ENCODE data around the gene UFSP2. TPM values are rescaled to one million over a fixed set of nuclear protein-coding genes. Genes with fewer than 3 reads are reported as not detected.

The UFSP2 gene
- total RNA-seq, 6 donors from 2014 or later: 14.1 to 44.0 (median 25.7) TPM

- Histone ChIP-seq H3K9me3 (no peaks in the 10 kb centered on the region), H3K27ac (no peak overlapping the region)
Observed at GRCh38 chr4:185357733-185358440, 67.9 kb downstream of the UFSP2 start.

GRCh38 chr4:185357211-185357610 lies 68.6 kb downstream of the UFSP2 start:
- no peak for DNase-seq
- Histone ChIP-seq H3K4me3 (no peak overlapping the region), H3K27me3 (no peaks in the 10 kb centered on the region), H3K9me3 (no peaks in the 10 kb centered on the region), H3K36me3 (peaks cover 7 to 43% (median 10%) of the 10 kb centered on the region in 4 donors), H3K27ac (no peak overlapping the region), H3K4me1 (no peaks in the 10 kb centered on the region)
- 91 to 96% methylated on average over 5 of the region's 5 CpGs for WGBS, 2 donors
- no peak for TF ChIP-seq POLR2AphosphoS5 (IDR thresholded peaks at IDR 0.05)
- no peak for TF ChIP-seq POLR2A (IDR thresholded peaks at IDR 0.05)
- TF ChIP-seq, protein P1, sequence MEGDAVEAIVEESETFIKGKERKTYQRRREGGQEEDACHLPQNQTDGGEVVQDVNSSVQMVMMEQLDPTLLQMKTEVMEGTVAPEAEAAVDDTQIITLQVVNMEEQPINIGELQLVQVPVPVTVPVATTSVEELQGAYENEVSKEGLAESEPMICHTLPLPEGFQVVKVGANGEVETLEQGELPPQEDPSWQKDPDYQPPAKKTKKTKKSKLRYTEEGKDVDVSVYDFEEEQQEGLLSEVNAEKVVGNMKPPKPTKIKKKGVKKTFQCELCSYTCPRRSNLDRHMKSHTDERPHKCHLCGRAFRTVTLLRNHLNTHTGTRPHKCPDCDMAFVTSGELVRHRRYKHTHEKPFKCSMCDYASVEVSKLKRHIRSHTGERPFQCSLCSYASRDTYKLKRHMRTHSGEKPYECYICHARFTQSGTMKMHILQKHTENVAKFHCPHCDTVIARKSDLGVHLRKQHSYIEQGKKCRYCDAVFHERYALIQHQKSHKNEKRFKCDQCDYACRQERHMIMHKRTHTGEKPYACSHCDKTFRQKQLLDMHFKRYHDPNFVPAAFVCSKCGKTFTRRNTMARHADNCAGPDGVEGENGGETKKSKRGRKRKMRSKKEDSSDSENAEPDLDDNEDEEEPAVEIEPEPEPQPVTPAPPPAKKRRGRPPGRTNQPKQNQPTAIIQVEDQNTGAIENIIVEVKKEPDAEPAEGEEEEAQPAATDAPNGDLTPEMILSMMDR (IDR thresholded peaks at IDR 0.05): no peak
- no peak for TF ChIP-seq EP300 (IDR thresholded peaks at IDR 0.05)
- peak in 1 of 2 donors; percentile 32 for ATAC-seq (ENCODE audit: low FRiP score in 2 of 2)

More at GRCh38 chr4:185357733-185358440, 67.9 kb downstream of the UFSP2 start:
- peaks cover 4 to 38% (median 9%) of the 10 kb centered on the region in 4 donors for H3K36me3 ChIP-seq
- H3K4me1 ChIP-seq: no peaks in the 10 kb centered on the region
- TF ChIP-seq EP300 (IDR thresholded peaks at IDR 0.05) (no peak), POLR2A (IDR thresholded peaks at IDR 0.05) (no peak), POLR2AphosphoS5 (IDR thresholded peaks at IDR 0.05) (no peak)
- TF ChIP-seq, protein P1 (IDR thresholded peaks at IDR 0.05): no peak
- ATAC-seq (ENCODE audit: low FRiP score in 2 of 2): no peak
- no peaks in the 10 kb centered on the region for H3K27me3 ChIP-seq
- H3K4me3 ChIP-seq: no peak overlapping the region
- 82 to 88% methylated on average over 7 of the region's 7 CpGs for WGBS, 2 donors
- DNase-seq: no peak

DNA sequence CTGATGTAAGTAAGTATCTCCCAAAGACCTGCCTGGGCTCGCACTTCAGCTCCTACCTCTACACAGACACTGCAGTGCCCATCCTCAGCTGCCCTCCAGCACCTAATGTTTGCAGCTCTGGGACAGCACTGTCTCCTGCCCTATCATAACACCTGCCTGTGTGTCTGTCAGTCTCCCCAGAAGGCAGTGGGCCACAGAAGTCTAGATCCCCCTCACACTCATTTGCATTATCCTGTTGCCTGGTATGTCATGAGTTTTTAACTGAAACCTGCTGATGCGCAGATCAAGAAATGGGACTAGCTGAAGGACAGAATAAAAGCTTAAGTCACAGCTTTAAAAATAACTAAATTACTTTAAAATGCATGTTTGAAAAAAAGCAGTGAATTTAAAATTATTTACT lies 73.0 kb downstream of the UFSP2 start:
- DNase-seq (no peak), ATAC-seq (ENCODE audit: low FRiP score in 2 of 2) (no peak)
- 98 to 100% methylated on average over 2 of the region's 2 CpGs for WGBS, 2 donors
- Histone ChIP-seq H3K27ac (no peak overlapping the region), H3K36me3 (peaks cover 6 to 60% (median 19%) of the 10 kb centered on the region in 4 donors), H3K9me3 (no peaks in the 10 kb centered on the region), H3K4me1 (no peaks in the 10 kb centered on the region), H3K4me3 (no peak overlapping the region), H3K27me3 (no peaks in the 10 kb centered on the region)
- TF ChIP-seq POLR2AphosphoS5 (IDR thresholded peaks at IDR 0.05): no peak
- TF ChIP-seq POLR2A (IDR thresholded peaks at IDR 0.05): no peak
- TF ChIP-seq, protein P1 (IDR thresholded peaks at IDR 0.05): no peak
- no peak for TF ChIP-seq EP300 (IDR thresholded peaks at IDR 0.05)

DNA sequence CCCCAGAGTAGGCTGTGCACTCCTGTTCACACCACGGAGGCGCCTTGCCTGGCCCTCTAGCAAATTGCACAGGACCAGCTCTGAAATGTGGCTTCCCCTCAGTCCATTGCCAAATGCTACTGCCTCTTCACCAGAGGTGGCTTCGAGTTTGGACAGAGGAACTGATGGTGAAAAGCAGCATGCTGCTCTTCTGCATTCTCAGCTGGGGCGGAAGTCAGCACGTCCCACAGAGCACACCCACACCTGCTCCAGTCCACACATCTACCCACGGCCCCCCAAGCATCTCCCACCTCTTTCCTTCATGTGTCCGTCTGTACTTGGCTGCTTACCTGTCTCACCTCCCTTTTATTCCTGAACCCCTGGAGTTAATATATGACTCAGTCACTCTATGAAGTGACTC lies 73.6 kb downstream of the UFSP2 start:
- no peak for ATAC-seq (ENCODE audit: low FRiP score in 2 of 2)
- TF ChIP-seq EP300 (IDR thresholded peaks at IDR 0.05) (no peak), POLR2A (IDR thresholded peaks at IDR 0.05) (no peak), POLR2AphosphoS5 (IDR thresholded peaks at IDR 0.05) (no peak)
- TF ChIP-seq, protein P1 (IDR thresholded peaks at IDR 0.05): no peak
- H3K9me3 ChIP-seq: no peaks in the 10 kb centered on the region
- H3K4me3 ChIP-seq: no peak overlapping the region
- no peaks in the 10 kb centered on the region for H3K4me1 ChIP-seq
- no peaks in the 10 kb centered on the region for H3K27me3 ChIP-seq
- 84 to 96% methylated on average over 5 to 7 of the region's 7 CpGs for WGBS, 2 donors
- H3K36me3 ChIP-seq: peaks cover 6 to 60% (median 17%) of the 10 kb centered on the region in 4 donors
- DNase-seq: no peak
- H3K27ac ChIP-seq: no peak overlapping the region

DNA sequence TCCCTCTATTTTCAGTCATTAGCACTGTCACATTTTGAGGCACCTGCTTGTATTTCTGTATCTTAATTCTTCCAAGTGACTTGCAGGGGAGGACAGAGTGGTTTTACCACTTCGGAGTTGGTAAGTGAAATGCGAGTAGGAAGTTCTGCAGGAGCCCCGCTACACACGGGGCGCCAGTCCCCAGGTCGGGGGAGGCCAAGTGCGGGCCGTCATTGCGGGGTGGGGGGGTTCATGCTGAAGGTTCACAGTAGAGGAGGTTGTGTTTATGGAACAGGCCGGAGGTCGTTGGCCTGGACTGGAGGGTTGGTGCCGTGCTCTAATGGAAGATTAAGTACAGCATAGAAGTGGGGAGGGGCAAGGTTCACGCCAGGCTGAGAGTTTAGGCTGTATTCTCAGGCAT lies 74.1 kb downstream of the UFSP2 start:
- Histone ChIP-seq H3K9me3 (no peaks in the 10 kb centered on the region), H3K27ac (no peak overlapping the region), H3K27me3 (no peaks in the 10 kb centered on the region), H3K4me1 (no peaks in the 10 kb centered on the region), H3K36me3 (peaks cover 8 to 62% (median 16%) of the 10 kb centered on the region in 4 donors), H3K4me3 (no peak overlapping the region)
- TF ChIP-seq POLR2A (IDR thresholded peaks at IDR 0.05) (no peak), POLR2AphosphoS5 (IDR thresholded peaks at IDR 0.05) (no peak), EP300 (IDR thresholded peaks at IDR 0.05) (no peak)
- TF ChIP-seq, protein P1 (IDR thresholded peaks at IDR 0.05): no peak
- DNase-seq (peak in 1 of 2 donors; percentile 34), ATAC-seq (ENCODE audit: low FRiP score in 2 of 2) (no peak)
- WGBS, 2 donors: 90 to 91% methylated on average over 13 of the region's 13 CpGs

Measured in upper lobe of left lung (tissue), 6 donors.